IMR-90 (cell line): ENCODE measurements around the gene ADM2. TPM values are rescaled to one million over a fixed set of nuclear protein-coding genes. Genes with fewer than 3 reads are reported as not detected.

Experiments
- ATAC-seq: fragments of 200-7000 bp; cut with Tn5 transposase; 2 replicates; pipeline ENCODE4 v1.9.1; 2020; ENCODE audit warnings: low read depth, mild to moderate bottlenecking, moderate library complexity
- BruUV-seq: library from RNA; stranded (reverse); fragments of 400-500 nt; replicated peaks from 2 replicates; lab custom pipeline; 2021; lab: Mats Ljungman, UMichigan
- CTCF ChIA-PET: fragments of 300-600 bp; formaldehyde crosslinking; extraction: SDS; loops from one replicate; lab custom pipeline; 2021; ENCODE audit warnings: antibody characterized with exemption; lab: Yijun Ruan, JAX
- POLR2A ChIA-PET: fragments of 300-600 bp; sonication (Branson Sonifier 250); formaldehyde crosslinking; loops from one replicate; lab custom pipeline; 2022; ENCODE audit warnings: antibody characterized with exemption; ENCODE audit not compliant: unreplicated experiment; lab: Charles Lee
- DNase-seq: peaks from one replicate; pipeline ENCODE4 v3.0.0; 2013
- H2AFZ ChIP-seq: replicated peaks from 2 replicates; pipeline ENCODE3; 2013; ENCODE audit warnings: low read length, mild to moderate bottlenecking; ENCODE audit not compliant: poor library complexity
- H2AK5ac ChIP-seq: 2 replicates; pipeline ENCODE4 v1.6.1; 2013; ENCODE audit warnings: low read depth, low read length, inconsistent platforms
- H2AK9ac ChIP-seq: replicated peaks from 2 replicates; pipeline ENCODE3; 2013; ENCODE audit warnings: mild to moderate bottlenecking, low read depth, low read length, moderate library complexity; ENCODE audit not compliant: poor library complexity
- H2BK120ac ChIP-seq: 2 replicates; pipeline ENCODE4 v1.6.1; 2013; ENCODE audit warnings: low read depth, low read length, inconsistent platforms
- H2BK15ac ChIP-seq: 3 replicates; pipeline ENCODE4 v1.6.1; 2013; ENCODE audit warnings: low read depth, low read length, inconsistent platforms
- H2BK20ac ChIP-seq: 2 replicates; pipeline ENCODE4 v1.6.1; 2013; ENCODE audit warnings: low read depth, mild to moderate bottlenecking, inconsistent platforms, low read length, moderate library complexity
- H2BK5ac ChIP-seq: 2 replicates; pipeline ENCODE4 v1.6.1; 2013; ENCODE audit warnings: mild to moderate bottlenecking, low read depth, low read length, inconsistent platforms; ENCODE audit not compliant: poor library complexity, severe bottlenecking
- H3K14ac ChIP-seq: replicated peaks from 2 replicates; pipeline ENCODE4 v1.6.1; 2013; ENCODE audit warnings: low read depth, low read length, inconsistent platforms
- H3K18ac ChIP-seq: 2 replicates; pipeline ENCODE4 v1.6.1; 2013; ENCODE audit warnings: low read depth, low read length, control low read depth
- H3K23ac ChIP-seq: 2 replicates; pipeline ENCODE4 v1.6.1; 2013; ENCODE audit warnings: low read depth, low read length, inconsistent platforms
- H3K27ac ChIP-seq: 2 replicates; pipeline ENCODE4 v1.5.1; 2013; ENCODE audit warnings: mild to moderate bottlenecking, control low read depth, low read length; ENCODE audit not compliant: insufficient read depth
- H3K27me3 ChIP-seq: 2 replicates; pipeline ENCODE4 v1.6.1; 2013; ENCODE audit warnings: low read length; ENCODE audit not compliant: control insufficient read depth, insufficient read depth
- H3K36me3 ChIP-seq: 2 replicates; pipeline ENCODE4 v1.6.1; 2013; ENCODE audit warnings: low read length, mixed read lengths; ENCODE audit not compliant: control insufficient read depth, insufficient read depth
- H3K4ac ChIP-seq: 2 replicates; pipeline ENCODE4 v1.6.1; 2013; ENCODE audit warnings: low read depth, low read length, inconsistent platforms
- H3K4me1 ChIP-seq: 2 replicates; pipeline ENCODE4 v1.6.1; 2013; ENCODE audit warnings: low read length, mixed read lengths; ENCODE audit not compliant: control insufficient read depth, insufficient read depth
- H3K4me2 ChIP-seq: 2 replicates; pipeline ENCODE4 v1.6.1; 2013; ENCODE audit warnings: low read depth, mild to moderate bottlenecking, control low read depth, low read length, moderate library complexity
- H3K4me3 ChIP-seq: 2 replicates; pipeline ENCODE4 v1.5.1; 2013; ENCODE audit warnings: low read depth, mild to moderate bottlenecking, control low read depth, low read length, moderate library complexity; ENCODE audit not compliant: insufficient read depth
- H3K56ac ChIP-seq: 2 replicates; pipeline ENCODE4 v1.6.1; 2013; ENCODE audit warnings: low read length, inconsistent platforms; ENCODE audit not compliant: insufficient read depth; ENCODE audit errors: extremely low read depth
- H3K79me1 ChIP-seq, 2 experiments: 2 replicates each; pipeline ENCODE4 v1.6.1; 2013; ENCODE audit warnings: low read length in 2 of 2, inconsistent platforms in 1 of 2, low read depth in 1 of 2
- H3K9ac ChIP-seq: 2 replicates; pipeline ENCODE4 v1.6.1; 2013; ENCODE audit warnings: low read depth, low read length, control low read depth
- H3K9me1 ChIP-seq: 2 replicates; pipeline ENCODE4 v1.6.1; 2013; ENCODE audit warnings: low read length, inconsistent platforms; ENCODE audit not compliant: insufficient read depth
- H3K9me3 ChIP-seq: 2 replicates; pipeline ENCODE4 v1.6.1; 2013; ENCODE audit warnings: low read length; ENCODE audit not compliant: control insufficient read depth, insufficient read depth
- H4K20me1 ChIP-seq: 2 replicates; pipeline ENCODE4 v1.6.1; 2013; ENCODE audit warnings: low read length, inconsistent platforms; ENCODE audit not compliant: insufficient read depth
- H4K5ac ChIP-seq: 2 replicates; pipeline ENCODE4 v1.6.1; 2013; ENCODE audit warnings: mild to moderate bottlenecking, low read depth, low read length, control low read depth
- H4K8ac ChIP-seq, 2 experiments: 2 replicates each; pipeline ENCODE4 v1.6.1; 2013; ENCODE audit warnings: low read depth in 2 of 2, low read length in 2 of 2, control low read depth in 1 of 2, inconsistent platforms in 1 of 2
- H4K91ac ChIP-seq: 2 replicates; pipeline ENCODE4 v1.6.1; 2013; ENCODE audit warnings: low read depth, low read length, inconsistent platforms; ENCODE audit not compliant: insufficient read depth
- CEBPB ChIP-seq: IDR thresholded peaks from 2 replicates; pipeline ENCODE4 v1.6.1; 2012; ENCODE audit warnings: low read depth, low read length, improper control_type of control experiment
- NFE2L2 ChIP-seq: fragments of 150-350 bp; IDR thresholded peaks from 2 replicates; pipeline ENCODE4 v1.6.1; 2016; ENCODE audit warnings: low read depth, mild to moderate bottlenecking, low read length
- RAD21 ChIP-seq: IDR thresholded peaks from 2 replicates; pipeline ENCODE4 v1.6.1; 2012; ENCODE audit warnings: low read length, improper control_type of control experiment
- SMC3 ChIP-seq: fragments of 150-350 bp; IDR thresholded peaks from 2 replicates; pipeline ENCODE4 v1.6.1; 2016; ENCODE audit warnings: low read depth, mild to moderate bottlenecking, antibody characterized with exemption, low read length, moderate library complexity
- WGBS, 2 experiments: methylation state at CpG; one replicate each; pipeline versions ENCODE4 v1.1.5 to v1.1.7; 2013; ENCODE audit warnings: missing lambda C conversion rate in 2 of 2; ENCODE audit not compliant: insufficient read length in 1 of 2; ENCODE audit errors: extremely low coverage in 2 of 2; 5-methylcytosine and 5-hydroxymethylcytosine counted together
- dilution Hi-C: fragments of 300-500 bp; cut with HindIII; formaldehyde crosslinking; loops from one replicate; pipeline ENCODE4 v1.14.3; 2018; ENCODE audit warnings: low sequenced_read_pairs; ENCODE audit not compliant: unreplicated experiment
- in situ Hi-C: fragments of 300-500 bp; cut with MboI; formaldehyde crosslinking; loops from 3 replicates; pipeline ENCODE4 v1.14.3; 2019; ENCODE audit warnings: low sequenced_read_pairs, inconsistent platforms, mixed read lengths
- intact Hi-C: fragments of 100-400 bp; cut with micrococcal nuclease; formaldehyde crosslinking; loops from 2 replicates; pipeline ENCODE4 v1.10.0; 2022
- polyA plus RNA-seq, 3 experiments: library from polyadenylated mRNA; depleted of rRNA; stranded (reverse); fragments of >200 nt; gene quantifications; 2 replicates each; pipeline ENCODE4 v1.2.3, GENCODE V29; 2012; ENCODE audit warnings: low replicate concordance in 1 of 3
- total RNA-seq: library from RNA; depleted of rRNA; stranded (reverse); fragments of >200 nt; gene quantifications from 2 replicates; pipeline ENCODE4 v1.2.3, GENCODE V29; 2012
- TF ChIP-seq, protein P1 (sequence below): fragments of 150-350 bp; IDR thresholded peaks from 2 replicates; pipeline ENCODE4 v1.6.1; 2016; ENCODE audit warnings: low read depth, mild to moderate bottlenecking, low read length, moderate library complexity, borderline replicate concordance

ADM2 gene
- total and polyA plus RNA-seq, 2 of the 4 experiments (the other 2 are of a cell fraction): 0.18 to 2.3 TPM

GRCh38 chr22:50452649-50453048, 28.7 kb upstream of the ADM2 start:
- WGBS, 2 experiments: no CpG with 5 or more reads among the region's 5 CpGs
- Histone ChIP-seq H4K8ac (no peak overlapping the region), H3K4me1 (no peaks in the 10 kb centered on the region), H3K79me1 (peaks cover 3 to 11% of the 10 kb centered on the region in 2 experiments; a peak in 1 of 4 replicates), H2BK15ac (no peak overlapping the region), H3K27me3 (no peaks in the 10 kb centered on the region), H2AK5ac (no peak overlapping the region), H4K20me1 (peaks cover 17% of the 10 kb centered on the region), H2BK5ac (no peak overlapping the region), H3K9ac (no peak overlapping the region), H3K4ac (no peak overlapping the region), H4K91ac (no peak overlapping the region), H3K4me3 (no peak overlapping the region), H3K14ac (no peak overlapping the region), H3K27ac (no peak overlapping the region), H3K9me3 (no peaks in the 10 kb centered on the region), H2BK20ac (no peak overlapping the region), H2AFZ (no peak overlapping the region), H3K23ac (no peak overlapping the region), H2AK9ac (no peak overlapping the region), H3K4me2 (no peak overlapping the region), H3K9me1 (0 out of 2 replicates have a peak, but pooled peaks cover 3% of the 10 kb centered on the region), H3K18ac (no peak overlapping the region), H2BK120ac (no peak overlapping the region), H3K36me3 (peaks cover 61% of the 10 kb centered on the region), H3K56ac (no peak overlapping the region), H4K5ac (no peak overlapping the region)
- POLR2A ChIA-PET: no interaction called here
- ATAC-seq (no peak), DNase-seq (no peak)
- CTCF ChIA-PET: interaction anchor here (0.6 kb wide), 1 partner anchor 35 kb away, joined by 6 read pairs; no protein-coding TSS in a partner anchor
- TF ChIP-seq SMC3 (no peak), NFE2L2 (no peak), RAD21 (no peak), CEBPB (no peak)
- TF ChIP-seq, protein P1, sequence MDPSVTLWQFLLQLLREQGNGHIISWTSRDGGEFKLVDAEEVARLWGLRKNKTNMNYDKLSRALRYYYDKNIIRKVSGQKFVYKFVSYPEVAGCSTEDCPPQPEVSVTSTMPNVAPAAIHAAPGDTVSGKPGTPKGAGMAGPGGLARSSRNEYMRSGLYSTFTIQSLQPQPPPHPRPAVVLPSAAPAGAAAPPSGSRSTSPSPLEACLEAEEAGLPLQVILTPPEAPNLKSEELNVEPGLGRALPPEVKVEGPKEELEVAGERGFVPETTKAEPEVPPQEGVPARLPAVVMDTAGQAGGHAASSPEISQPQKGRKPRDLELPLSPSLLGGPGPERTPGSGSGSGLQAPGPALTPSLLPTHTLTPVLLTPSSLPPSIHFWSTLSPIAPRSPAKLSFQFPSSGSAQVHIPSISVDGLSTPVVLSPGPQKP: no peak
- intact Hi-C loops: no loop called here
- in situ Hi-C loops: no loop called here
- BruUV-seq: no TSS peak
- dilution Hi-C loops: no loop called here
